Measurements from ENCODE around the gene ZDHHC20. TPM values are rescaled to one million over a fixed set of nuclear protein-coding genes. Genes with fewer than 3 reads are reported as not detected.

Gene ZDHHC20
- total RNA-seq, 1 experiment from 2014 or later, result 69.7 TPM

- TF ChIP-seq SMAD4 (CRISPR knock-in tag; IDR thresholded peaks at IDR 0.05) (no peak), USF2 (CRISPR knock-in tag; IDR thresholded peaks at IDR 0.05) (no peak), AR (CRISPR knock-in tag; IDR thresholded peaks at IDR 0.05) (no peak), ZNF512 (CRISPR knock-in tag; IDR thresholded peaks at IDR 0.05; ENCODE audit: borderline replicate concordance) (no peak)
Measured at GRCh38 chr13:21344662-21345176, 114.4 kb downstream of the ZDHHC20 start (continued).

GRCh38 chr13:21343659-21344058, 115.4 kb downstream of the ZDHHC20 start:
- Mint-ChIP-seq H3K36me3 (no peaks in the 10 kb centered on the region), H3K9me3 (no peaks in the 10 kb centered on the region), H3K27me3 (ENCODE audit: low read depth) (no peaks in the 10 kb centered on the region), H3K27ac (no peak overlapping the region), H3K4me1 (peaks cover 17% of the 10 kb centered on the region), H3K4me3 (no peak overlapping the region)
- CTCF ChIA-PET, result interaction anchor here (0.6 to 2.1 kb wide), 4 partner anchors 17 to 688 kb away, joined by 3 to 8 read pairs (median 4); no protein-coding TSS in a partner anchor
- no peak for TF ChIP-seq ETV6 (CRISPR knock-in tag; IDR thresholded peaks at IDR 0.05)
- no peak for TF ChIP-seq HMGA2 (CRISPR knock-in tag; IDR thresholded peaks at IDR 0.05)
- no peak for TF ChIP-seq NFYB (CRISPR knock-in tag; conservative IDR thresholded peaks at IDR 0.05; ENCODE audit: low read depth)
- TF ChIP-seq GTF2I (CRISPR knock-in tag; conservative IDR thresholded peaks at IDR 0.05), result no peak
- TF ChIP-seq AFF4 (CRISPR knock-in tag; IDR thresholded peaks at IDR 0.05; ENCODE audit: borderline replicate concordance), result no peak
- no peak for TF ChIP-seq ZNF232 (CRISPR knock-in tag; IDR thresholded peaks at IDR 0.05)
- no peak for TF ChIP-seq NFATC4 (CRISPR knock-in tag; IDR thresholded peaks at IDR 0.05)
- no peak for TF ChIP-seq ZNF396 (CRISPR knock-in tag; IDR thresholded peaks at IDR 0.05; ENCODE audit: borderline replicate concordance)
- no peak for ATAC-seq
- POLR2A ChIA-PET, result no interaction called here
- no peak for DNase-seq (ENCODE audit: low spot score)

- Mint-ChIP-seq H3K27ac (no peak overlapping the region), H3K4me1 (peaks cover 25% of the 10 kb centered on the region), H3K36me3 (no peaks in the 10 kb centered on the region), H3K4me3 (no peak overlapping the region), H3K9me3 (no peaks in the 10 kb centered on the region), H3K27me3 (ENCODE audit: low read depth) (no peaks in the 10 kb centered on the region)
- CTCF ChIA-PET, result interaction anchor here (1.1 to 2.1 kb wide), 2 partner anchors 16 to 134 kb away, joined by 3 to 8 read pairs; no protein-coding TSS in a partner anchor
- no peak for TF ChIP-seq JUN (CRISPR knock-in tag; IDR thresholded peaks at IDR 0.05)
- no peak for TF ChIP-seq PRRX2 (CRISPR knock-in tag; IDR thresholded peaks at IDR 0.05)
- TF ChIP-seq HMGA2 (CRISPR knock-in tag; IDR thresholded peaks at IDR 0.05), result peak; percentile 97
- TF ChIP-seq E2F5 (CRISPR knock-in tag; IDR thresholded peaks at IDR 0.05), result no peak
- TF ChIP-seq TEAD1 (CRISPR knock-in tag; IDR thresholded peaks at IDR 0.05), result no peak
- no peak for TF ChIP-seq ZBTB21 (CRISPR knock-in tag; IDR thresholded peaks at IDR 0.05; ENCODE audit: borderline replicate concordance)
- TF ChIP-seq ZNF263 (CRISPR knock-in tag; IDR thresholded peaks at IDR 0.05; ENCODE audit: low read depth), result no peak
- no peak for TF ChIP-seq SOX15 (CRISPR knock-in tag; IDR thresholded peaks at IDR 0.05)
- TF ChIP-seq NFATC4 (CRISPR knock-in tag; IDR thresholded peaks at IDR 0.05), result no peak
- no peak for DNase-seq (ENCODE audit: low spot score)
- POLR2A ChIA-PET, result interaction anchor here (1.3 kb wide), 1 partner anchor 15 kb away, joined by 3 read pairs; no protein-coding TSS in a partner anchor
- ATAC-seq, result no peak
Measured at GRCh38 chr13:21342699-21343442, 116.2 kb downstream of the ZDHHC20 start.

All from WTC11 (cell line).